Activated CD8-positive, alpha-beta memory T cell treated with anti-CD3 and anti-CD28 coated beads, Interleukin-2, amount 50 U/mL, for 4 hours (primary cell): ENCODE data around the gene AGAP2.
"Not testable (repeated sequence)": the region's sequence is repeated elsewhere in the genome, so short reads cannot be mapped to it uniquely, and the experiment has no call there.

Source experiments
- DNase-seq: peaks from one replicate; pipeline ENCODE4 v3.0.0-alpha.2; 2020

The AGAP2 gene

GRCh38 chr12:57735198-57735855, 3.2 kb downstream of the AGAP2 start:
- no peak for DNase-seq

- DNase-seq, result no peak
These were observed 4.0 kb downstream of the AGAP2 start for GRCh38 chr12:57734591-57734990.

- no peak for DNase-seq
These were observed 4.6 kb downstream of the AGAP2 start for GRCh38 chr12:57733928-57734327.

- DNase-seq, result no peak
These were observed 5.6 kb downstream of the AGAP2 start for GRCh38 chr12:57732726-57733593.

GRCh38 chr12:57732270-57732669, 6.3 kb downstream of the AGAP2 start:
- DNase-seq, result no peak

- no peak for DNase-seq
These were observed 7.0 kb downstream of the AGAP2 start for GRCh38 chr12:57731411-57732080.

- DNase-seq, result no peak
These were observed 8.0 kb downstream of the AGAP2 start for GRCh38 chr12:57730336-57731067.

GRCh38 chr12:57729321-57729844, 9.2 kb downstream of the AGAP2 start:
- DNase-seq, result no peak

GRCh38 chr12:57727758-57728395, 10.7 kb downstream of the AGAP2 start:
- DNase-seq, result no peak

GRCh38 chr12:57726884-57727757, 11.4 kb downstream of the AGAP2 start:
- DNase-seq, result no peak

GRCh38 chr12:57726151-57726883, 12.2 kb downstream of the AGAP2 start:
- peak; percentile 44 for DNase-seq

- DNase-seq, result no peak
These were observed 12.7 kb downstream of the AGAP2 start for GRCh38 chr12:57725851-57726150.

- no peak for DNase-seq
These were observed 13.4 kb downstream of the AGAP2 start for GRCh38 chr12:57724936-57725740.

GRCh38 chr12:57724003-57724935, 14.3 kb downstream of the AGAP2 start:
- no peak for DNase-seq

GRCh38 chr12:57723630-57723962, 14.9 kb downstream of the AGAP2 start:
- no peak for DNase-seq

GRCh38 chr12:57722716-57723629, 15.6 kb downstream of the AGAP2 start:
- no peak for DNase-seq

GRCh38 chr12:57721846-57722608, 16.5 kb downstream of the AGAP2 start:
- DNase-seq, result not testable (repeated sequence)
